CD8-positive, alpha-beta memory T cell (primary cell): Measurements from ENCODE around the gene CREB3L4. TPM values are rescaled to one million over a fixed set of nuclear protein-coding genes. Genes with fewer than 3 reads are reported as not detected.

Source experiments
- CTCF ChIA-PET: fragments of 350-600 bp; sonication (Branson Sonifier 250); formaldehyde crosslinking; loops from one replicate; lab custom pipeline; 2021; ENCODE audit warnings: antibody characterized with exemption; lab: Charles Lee
- POLR2A ChIA-PET: fragments of 350-600 bp; sonication (Branson Sonifier 250); formaldehyde crosslinking; loops from one replicate; lab custom pipeline; 2021; ENCODE audit warnings: antibody characterized with exemption; lab: Charles Lee
- DNase-seq, 5 donors: peaks; one replicate each; pipeline versions ENCODE4 v3.0.0 to v3.0.0-alpha.2; 2020 to 2022; ENCODE audit warnings: mixed read lengths in 1 of 5
- H3K27ac ChIP-seq: one replicate; pipeline ENCODE4 v1.7.0; 2013; ENCODE audit warnings: low read depth, mild to moderate bottlenecking, low read length, moderate library complexity
- H3K27me3 ChIP-seq: 2 replicates; pipeline ENCODE4 v1.7.0; 2013; ENCODE audit warnings: low read length, mild to moderate bottlenecking; ENCODE audit not compliant: insufficient read depth, poor library complexity, severe bottlenecking
- H3K36me3 ChIP-seq: 2 replicates; pipeline ENCODE4 v1.7.0; 2013; ENCODE audit warnings: mild to moderate bottlenecking, low read length, moderate library complexity; ENCODE audit not compliant: insufficient read depth
- H3K4me1 ChIP-seq: 2 replicates; pipeline ENCODE4 v1.7.0; 2013; ENCODE audit warnings: mild to moderate bottlenecking, low read length, moderate library complexity; ENCODE audit not compliant: insufficient read depth
- H3K4me3 ChIP-seq: 2 replicates; pipeline ENCODE4 v1.7.0; 2013; ENCODE audit warnings: mild to moderate bottlenecking, low read length
- H3K9me3 ChIP-seq: 2 replicates; pipeline ENCODE4 v1.7.0; 2013; ENCODE audit warnings: mild to moderate bottlenecking, low read length
- H3K27ac Mint-ChIP-seq, 8 donors: one replicate each; pipeline ENCODE4 v1.8.0; 2020 to 2021; ENCODE audit warnings: mixed read lengths in 8 of 8, mild to moderate bottlenecking in 6 of 8, inconsistent platforms in 3 of 8, moderate library complexity in 3 of 8
- H3K27me3 Mint-ChIP-seq, 2 donors: one replicate each; pipeline ENCODE4 v1.8.0; 2020 to 2021; ENCODE audit warnings: mixed read lengths in 2 of 2, mild to moderate bottlenecking in 1 of 2, moderate library complexity in 1 of 2
- H3K36me3 Mint-ChIP-seq, 3 donors: one replicate each; pipeline ENCODE4 v1.8.0; 2020 to 2021; ENCODE audit warnings: mixed read lengths in 3 of 3, inconsistent platforms in 1 of 3, mild to moderate bottlenecking in 1 of 3
- H3K4me1 Mint-ChIP-seq, 3 donors: one replicate each; pipeline ENCODE4 v1.8.0; 2020 to 2021; ENCODE audit warnings: mixed read lengths in 3 of 3, inconsistent platforms in 1 of 3, mild to moderate bottlenecking in 1 of 3
- H3K4me3 Mint-ChIP-seq, 7 donors: one replicate each; pipeline ENCODE4 v1.8.0; 2020 to 2021; ENCODE audit warnings: mixed read lengths in 7 of 7, mild to moderate bottlenecking in 6 of 7, moderate library complexity in 4 of 7, inconsistent platforms in 2 of 7
- H3K9me3 Mint-ChIP-seq, 5 donors: one replicate each; pipeline ENCODE4 v1.8.0; 2020 to 2022; ENCODE audit warnings: mixed read lengths in 5 of 5, mild to moderate bottlenecking in 3 of 5, moderate library complexity in 2 of 5, inconsistent platforms in 1 of 5
- polyA plus RNA-seq: library from polyadenylated mRNA; unstranded; fragments of 300-500 nt; fragmentation: Illumina TruSeq; gene quantifications from one replicate; pipeline ENCODE4 v1.2.3, GENCODE V29; 2021
- total RNA-seq, 2 experiments: library from RNA; stranded (reverse); gene quantifications; one replicate each; pipeline ENCODE4 v1.2.3, GENCODE V29; 2021

The CREB3L4 gene
- total and polyA plus RNA-seq, 3 experiments from 2014 or later, result 5.3 to 10.1 (median 10.0) TPM

- H3K4me3 ChIP-seq, result no peak overlapping the region
- CTCF ChIA-PET, result no interaction called here
- Mint-ChIP-seq H3K4me3 (peak overlapping the region in 5 of 7 donors; percentile 8 to 91 (median 33)), H3K27ac (peak overlapping the region; percentile 1 to 92 (median 72)), H3K27me3 (no peaks in the 10 kb centered on the region), H3K9me3 (no peaks in the 10 kb centered on the region), H3K4me1 (peaks cover 50 to 64% (median 62%) of the 10 kb centered on the region in 3 donors), H3K36me3 (peaks cover 0 to 30% (median 0%) of the 10 kb centered on the region in 3 donors)
- POLR2A ChIA-PET, result interaction anchor here (0.6 kb wide), 1 partner anchor 33 kb away, joined by 3 read pairs; no protein-coding TSS in a partner anchor
- no peak for DNase-seq
- no peaks in the 10 kb centered on the region for H3K9me3 ChIP-seq
- H3K36me3 ChIP-seq, result no peaks in the 10 kb centered on the region
- peaks cover 49% of the 10 kb centered on the region for H3K4me1 ChIP-seq
- H3K27ac ChIP-seq, result no peak overlapping the region
- no peaks in the 10 kb centered on the region for H3K27me3 ChIP-seq
Observed at GRCh38 chr1:153961421-153961820, 6.3 kb upstream of the CREB3L4 start.

GRCh38 chr1:153962088-153963029, 5.3 kb upstream of the CREB3L4 start:
- H3K27ac ChIP-seq, result peak overlapping the region; percentile 80
- ChIA-PET CTCF (interaction anchor here (0.7 to 3.2 kb wide), 6 partner anchors 12 to 25 kb away, joined by 3 to 19 read pairs (median 6); partner anchors contain the start of genes DENND4B, JTB and RAB13), POLR2A (interaction anchor here (0.5 to 2.9 kb wide), 7 partner anchors 14 to 209 kb away, joined by 3 to 23 read pairs (median 4); partner anchors contain the start of genes DENND4B and JTB)
- peak overlapping the region; percentile 80 to 100 (median 96) for H3K27ac Mint-ChIP-seq
- H3K4me1 ChIP-seq, result peaks cover 44% of the 10 kb centered on the region
- H3K36me3 ChIP-seq, result no peaks in the 10 kb centered on the region
- H3K4me3 ChIP-seq, result peak overlapping the region; percentile 83
- peak overlapping the region; percentile 83 to 96 (median 90) for H3K4me3 Mint-ChIP-seq
- no peaks in the 10 kb centered on the region for H3K9me3 ChIP-seq
- DNase-seq, result no peak
- H3K36me3 Mint-ChIP-seq, result peaks cover 0 to 36% (median 0%) of the 10 kb centered on the region in 3 donors
- no peaks in the 10 kb centered on the region for H3K9me3 Mint-ChIP-seq
- H3K27me3 Mint-ChIP-seq, result no peaks in the 10 kb centered on the region
- H3K27me3 ChIP-seq, result no peaks in the 10 kb centered on the region
- H3K4me1 Mint-ChIP-seq, result peaks cover 48 to 62% (median 60%) of the 10 kb centered on the region in 3 donors

GRCh38 chr1:153963030-153963849, 4.5 kb upstream of the CREB3L4 start, which contains the start of gene SLC39A1:
SLC39A1 (minus strand) TSS chr1:153963537; CDS start chr1:153962715, 822 bp downstream.
- peak within 1 kb of the TSS; percentile 83 to 96 (median 90) for H3K4me3 Mint-ChIP-seq
- POLR2A ChIA-PET, result interaction anchor here (0.5 to 2.9 kb wide), 11 partner anchors 10 to 210 kb away, joined by 3 to 23 read pairs (median 3); partner anchors contain the start of genes DENND4B and JTB
- no peaks in the 10 kb centered on the region for H3K27me3 Mint-ChIP-seq
- DNase-seq, result peak; percentile 87 to 97 (median 95)
- Histone ChIP-seq H3K4me1 (peaks cover 48% of the 10 kb centered on the region), H3K27ac (peak within 1 kb of the TSS; percentile 80), H3K4me3 (peak within 1 kb of the TSS; percentile 83), H3K36me3 (no peaks in the 10 kb centered on the region), H3K27me3 (no peaks in the 10 kb centered on the region), H3K9me3 (no peaks in the 10 kb centered on the region)
- peaks cover 0 to 30% (median 0%) of the 10 kb centered on the region in 3 donors for H3K36me3 Mint-ChIP-seq
- CTCF ChIA-PET, result interaction anchor here (0.7 to 3.2 kb wide), 6 partner anchors 11 to 24 kb away, joined by 3 to 19 read pairs (median 6); partner anchors contain the start of genes DENND4B, JTB and RAB13
- peaks cover 51 to 67% (median 66%) of the 10 kb centered on the region in 3 donors for H3K4me1 Mint-ChIP-seq
- peak within 1 kb of the TSS; percentile 80 to 100 (median 96) for H3K27ac Mint-ChIP-seq
- H3K9me3 Mint-ChIP-seq, result no peaks in the 10 kb centered on the region

DNA sequence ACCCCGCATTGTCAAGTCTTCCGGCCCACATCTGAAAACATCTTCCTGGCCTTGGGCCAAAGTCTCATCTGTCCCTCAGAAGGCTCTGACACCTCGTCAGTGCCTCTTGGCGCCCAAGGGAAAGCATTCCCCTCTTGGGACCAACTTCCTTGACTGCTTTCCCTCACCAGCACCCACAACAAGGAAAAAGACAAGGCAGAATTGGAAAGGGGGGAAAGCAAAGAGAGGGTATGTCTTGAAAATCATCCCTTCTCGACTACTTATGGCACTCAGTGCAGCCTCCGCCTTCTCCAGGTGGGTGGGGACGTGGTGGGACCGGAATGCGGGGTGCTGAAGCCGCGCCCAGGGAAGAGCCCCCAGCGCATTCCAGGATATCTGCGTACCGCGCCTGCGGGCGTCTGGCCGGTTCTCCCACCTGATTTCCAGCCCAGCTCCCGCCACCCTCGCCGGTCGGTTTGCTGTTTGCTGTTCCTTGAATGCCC, 3.8 kb upstream of the CREB3L4 start:
- DNase-seq, result no peak
- Histone ChIP-seq H3K27me3 (no peaks in the 10 kb centered on the region), H3K27ac (peak overlapping the region; percentile 80), H3K9me3 (no peaks in the 10 kb centered on the region), H3K36me3 (no peaks in the 10 kb centered on the region), H3K4me1 (peaks cover 45% of the 10 kb centered on the region), H3K4me3 (peak overlapping the region; percentile 83)
- Mint-ChIP-seq H3K4me3 (peak overlapping the region; percentile 83 to 96 (median 90)), H3K4me1 (peaks cover 50 to 67% (median 61%) of the 10 kb centered on the region in 3 donors), H3K36me3 (peaks cover 0 to 27% (median 0%) of the 10 kb centered on the region in 3 donors), H3K27ac (peak overlapping the region; percentile 80 to 100 (median 96)), H3K27me3 (no peaks in the 10 kb centered on the region), H3K9me3 (no peaks in the 10 kb centered on the region)
- ChIA-PET CTCF (interaction anchor here (0.6 to 3.2 kb wide), 3 partner anchors 13 to 156 kb away, joined by 3 to 19 read pairs (median 10); partner anchors contain the start of genes DENND4B and JTB), POLR2A (interaction anchor here (0.6 to 2.9 kb wide), 7 partner anchors 9 to 191 kb away, joined by 3 to 23 read pairs (median 4); partner anchors contain the start of genes DENND4B and JTB)

DNA sequence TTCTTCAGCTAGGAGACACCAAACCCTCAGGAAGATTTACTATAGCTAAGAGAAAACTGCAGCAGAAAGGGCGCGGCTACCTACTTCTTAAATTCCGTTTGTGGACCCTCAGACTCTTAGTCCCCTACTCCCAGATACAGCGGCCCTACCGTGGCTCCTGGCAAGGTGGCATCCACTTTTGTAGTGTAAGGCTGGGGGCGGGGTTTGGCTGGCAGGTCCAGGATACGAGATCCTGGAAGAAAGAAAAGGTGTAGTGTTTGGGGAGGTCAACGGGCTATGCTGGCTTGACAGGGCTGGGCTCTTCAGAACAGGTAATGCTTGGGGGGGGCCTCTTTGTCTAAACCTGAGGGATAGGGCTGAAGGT, 280 bp downstream of the CREB3L4 start:
- Mint-ChIP-seq H3K27ac (peak overlapping the region; percentile 86 to 99 (median 97)), H3K36me3 (peaks cover 0 to 21% (median 0%) of the 10 kb centered on the region in 3 donors), H3K27me3 (no peaks in the 10 kb centered on the region), H3K9me3 (no peaks in the 10 kb centered on the region), H3K4me3 (peak overlapping the region; percentile 92 to 97 (median 96)), H3K4me1 (peaks cover 41 to 60% (median 45%) of the 10 kb centered on the region in 3 donors)
- ChIA-PET CTCF (interaction anchor here (1.0 to 4.9 kb wide), 12 partner anchors 9 to 187 kb away, joined by 3 to 50 read pairs (median 4); partner anchors contain the start of genes CRTC2, DENND4B, JTB and RAB13), POLR2A (interaction anchor here (0.7 to 4.3 kb wide), 11 partner anchors 9 to 334 kb away, joined by 3 to 58 read pairs (median 7); partner anchors contain the start of genes CHTOP, CRTC2, DENND4B and GATAD2B)
- peak overlapping the region; percentile 62 for H3K27ac ChIP-seq
- H3K4me1 ChIP-seq, result peaks cover 33% of the 10 kb centered on the region
- H3K4me3 ChIP-seq, result peak overlapping the region; percentile 53
- no peaks in the 10 kb centered on the region for H3K27me3 ChIP-seq
- no peaks in the 10 kb centered on the region for H3K36me3 ChIP-seq
- H3K9me3 ChIP-seq, result no peaks in the 10 kb centered on the region
- DNase-seq, result peak in 1 of 5 donors; percentile 24

DNA sequence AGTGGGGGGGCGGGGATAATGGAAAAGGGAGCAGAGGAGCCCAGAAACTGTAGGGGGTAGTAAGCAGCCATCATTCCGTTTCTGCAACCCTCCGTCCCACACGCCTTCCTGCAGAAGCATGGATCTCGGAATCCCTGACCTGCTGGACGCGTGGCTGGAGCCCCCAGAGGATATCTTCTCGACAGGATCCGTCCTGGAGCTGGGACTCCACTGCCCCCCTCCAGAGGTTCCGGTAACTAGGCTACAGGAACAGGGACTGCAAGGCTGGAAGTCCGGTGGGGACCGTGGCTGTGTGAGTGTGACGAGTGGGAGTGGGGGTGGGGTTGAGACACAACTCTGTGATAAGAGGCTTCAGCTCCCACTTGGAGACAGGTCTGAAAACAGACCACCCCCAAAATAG, 706 bp downstream of the CREB3L4 start:
- no peak for DNase-seq

More for the DNA sequence above, 706 bp downstream of the CREB3L4 start:
- ChIA-PET POLR2A (interaction anchor here (2.6 to 4.3 kb wide), 5 partner anchors 8 to 45 kb away, joined by 25 to 58 read pairs (median 46); partner anchors contain the start of genes CRTC2, DENND4B, GATAD2B and JTB), CTCF (interaction anchor here (1.0 to 4.9 kb wide), 7 partner anchors 9 to 179 kb away, joined by 3 to 50 read pairs (median 14); partner anchors contain the start of genes CRTC2, DENND4B, JTB and RAB13)
- Histone ChIP-seq H3K27ac (peak overlapping the region; percentile 62), H3K4me3 (no peak overlapping the region), H3K27me3 (no peaks in the 10 kb centered on the region), H3K9me3 (no peaks in the 10 kb centered on the region), H3K4me1 (peaks cover 32% of the 10 kb centered on the region), H3K36me3 (peaks cover under 1% of the 10 kb centered on the region)
- H3K27me3 Mint-ChIP-seq, result no peaks in the 10 kb centered on the region
- H3K9me3 Mint-ChIP-seq, result no peaks in the 10 kb centered on the region
- H3K27ac Mint-ChIP-seq, result peak overlapping the region in 7 of 8 donors; percentile 61 to 98 (median 97)
- H3K4me3 Mint-ChIP-seq, result peak overlapping the region; percentile 63 to 97 (median 95)
- H3K4me1 Mint-ChIP-seq, result peaks cover 40 to 58% (median 43%) of the 10 kb centered on the region in 3 donors
- H3K36me3 Mint-ChIP-seq, result peaks cover 0 to 25% (median 3%) of the 10 kb centered on the region in 3 donors
